NCI-H1105 (cell line): Measurements from ENCODE around the gene PTPRT.
A peak's percentile ranks its signal among the peaks of the same experiment; 100 is the strongest.

Experiments used
- DNase-seq: peaks from one replicate; lab custom pipeline; 2025; lab: John Stamatoyannopoulos, UW

Gene PTPRT

DNA sequence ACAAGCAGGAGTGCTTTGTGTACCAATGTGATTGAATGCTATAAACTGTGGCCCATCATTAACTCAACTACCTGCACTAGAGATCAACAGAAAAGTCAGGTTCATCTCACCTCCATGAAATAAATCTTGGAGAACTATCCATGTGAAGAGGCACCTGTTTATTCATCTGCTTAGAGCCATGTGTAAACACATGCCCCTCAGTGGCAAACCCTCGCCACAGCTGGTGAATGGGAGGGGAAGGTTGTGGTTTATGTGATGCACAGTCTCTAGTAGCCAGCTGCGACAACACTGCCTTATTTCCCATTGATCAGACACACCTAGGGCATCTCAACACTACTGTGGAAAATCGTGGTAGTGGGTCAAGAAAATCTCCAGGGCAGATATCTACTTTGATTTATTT is 640.2 kb downstream of the PTPRT start:
- DNase-seq, result peak; percentile 56

DNA sequence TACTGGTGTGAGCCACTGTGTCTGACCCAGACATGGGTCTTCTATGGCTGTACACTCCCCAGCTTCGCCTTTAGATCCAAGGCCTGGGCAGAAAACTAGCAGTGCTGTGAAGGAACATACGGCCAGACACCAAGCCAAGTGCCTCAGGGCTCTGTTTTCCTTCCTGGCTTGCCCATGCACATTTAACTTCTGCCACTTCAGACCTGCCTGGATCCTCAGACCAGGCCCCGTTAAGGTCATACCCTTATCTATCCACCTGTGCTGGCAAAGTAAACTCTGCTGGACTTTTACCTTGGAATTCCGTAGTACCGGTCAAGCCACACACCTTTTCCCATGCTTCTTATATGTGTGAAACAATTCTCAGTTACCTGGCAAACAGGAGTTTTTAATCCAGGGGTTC is 644.8 kb downstream of the PTPRT start:
- no peak for DNase-seq

DNA sequence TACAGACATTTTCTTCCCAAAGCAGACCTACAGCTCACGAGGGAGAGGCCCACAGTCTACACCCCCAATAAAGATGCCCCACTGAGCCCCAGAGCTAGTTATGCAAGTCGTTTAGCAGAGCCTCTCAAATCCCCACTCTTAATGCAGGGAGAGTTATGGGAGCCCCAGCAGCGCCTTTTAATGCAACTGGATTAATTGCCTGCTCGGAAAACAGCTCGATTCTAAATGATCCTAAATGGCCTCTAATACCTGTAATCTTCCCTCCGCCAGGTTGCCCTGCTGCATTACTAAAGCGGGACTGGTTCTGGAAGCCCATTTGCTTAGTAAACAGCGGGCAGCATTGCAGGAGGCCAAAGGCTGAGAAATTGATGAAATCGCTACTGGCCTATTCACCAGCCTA is 656.9 kb downstream of the PTPRT start:
- no peak for DNase-seq

DNA sequence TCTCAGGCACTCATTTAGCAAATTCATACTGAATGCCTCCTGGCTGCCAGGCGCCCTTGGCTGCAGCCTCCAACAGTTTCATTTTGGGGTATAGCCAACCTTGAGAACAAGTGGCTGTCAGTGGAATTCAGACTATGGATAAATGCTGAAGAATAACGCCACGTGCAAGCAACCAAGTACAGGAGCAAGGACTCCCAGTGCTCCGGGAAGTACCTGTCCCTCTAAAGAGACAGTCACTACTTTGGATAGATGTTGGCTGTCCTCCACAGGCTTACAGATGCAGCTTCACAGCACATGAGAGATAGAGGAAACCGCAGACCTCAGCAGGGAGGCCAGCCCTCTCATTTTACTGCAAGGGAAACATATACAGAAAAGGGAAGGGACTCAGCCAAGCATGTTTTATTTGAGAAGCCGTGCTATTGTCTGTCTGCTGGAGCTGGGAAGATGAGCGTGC is 658.2 kb downstream of the PTPRT start:
- DNase-seq, result no peak

DNA sequence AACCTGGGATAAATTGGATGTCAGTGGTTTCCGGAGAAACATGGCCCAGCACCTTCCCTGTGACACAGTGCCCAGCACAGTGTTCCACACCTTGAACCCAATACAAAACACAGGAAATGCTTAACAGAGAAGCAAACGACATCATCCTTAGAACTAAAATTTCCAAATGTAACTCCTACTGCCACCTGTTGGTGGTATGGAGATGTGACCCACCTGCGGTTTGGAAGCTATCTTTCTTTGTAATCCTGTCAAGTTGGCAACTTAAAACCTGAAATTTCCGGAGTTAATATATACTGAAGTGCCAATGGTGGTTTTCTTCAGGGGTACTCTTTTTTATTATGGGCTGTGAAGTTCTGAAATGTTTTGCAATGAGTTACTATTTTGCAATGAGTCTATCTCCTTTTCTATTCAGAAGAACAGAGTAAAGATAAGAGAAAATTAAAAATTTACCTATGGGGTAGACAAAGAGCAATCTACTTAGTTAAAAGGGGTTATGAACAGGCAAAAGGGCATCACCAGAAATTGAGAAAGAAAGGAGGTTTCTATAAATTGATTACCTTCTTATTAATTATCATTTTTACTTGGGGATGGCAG is 658.8 kb downstream of the PTPRT start:
- peak; percentile 27 for DNase-seq

DNA sequence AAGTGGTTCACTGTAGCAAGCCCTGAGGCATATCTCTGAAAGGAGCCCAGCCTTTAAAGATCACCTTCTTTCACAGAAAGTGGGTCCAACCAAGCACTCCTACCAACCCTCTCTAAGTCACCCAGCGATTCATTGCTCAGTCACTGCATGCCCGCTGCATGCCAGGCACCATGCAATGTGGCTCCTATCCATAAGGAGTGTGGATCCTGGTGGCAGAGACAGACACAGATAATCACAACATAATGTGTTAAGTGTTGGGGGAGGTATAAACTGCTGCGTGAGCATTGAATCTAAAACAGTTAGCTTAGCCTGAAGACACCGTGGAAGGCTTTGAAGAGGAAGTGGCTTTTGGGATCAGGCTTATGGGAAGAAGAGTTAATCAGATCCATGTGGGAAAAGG is 659.5 kb downstream of the PTPRT start:
- no peak for DNase-seq

DNA sequence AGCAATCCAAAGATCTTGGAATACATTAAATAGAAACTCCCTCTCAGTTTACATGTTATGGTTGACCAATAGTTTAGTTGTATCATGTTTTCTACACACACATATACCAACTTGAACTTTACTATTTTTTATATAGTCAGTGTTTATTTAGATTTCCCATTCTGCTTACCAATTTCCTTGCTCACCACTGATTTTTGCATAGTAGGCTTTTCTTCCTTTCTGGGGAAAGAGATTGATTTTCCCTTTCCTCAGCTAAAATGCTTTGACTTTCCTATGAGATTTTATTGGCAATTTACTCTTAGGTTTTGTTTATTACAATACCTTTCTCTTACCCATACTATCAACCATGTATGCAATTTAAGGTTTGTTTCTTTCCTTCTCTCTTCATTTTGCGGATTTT is 665.6 kb downstream of the PTPRT start:
- DNase-seq, result no peak

- DNase-seq, result no peak
Measured at GRCh38 chr20:42516692-42517091, 673.0 kb downstream of the PTPRT start.

DNA sequence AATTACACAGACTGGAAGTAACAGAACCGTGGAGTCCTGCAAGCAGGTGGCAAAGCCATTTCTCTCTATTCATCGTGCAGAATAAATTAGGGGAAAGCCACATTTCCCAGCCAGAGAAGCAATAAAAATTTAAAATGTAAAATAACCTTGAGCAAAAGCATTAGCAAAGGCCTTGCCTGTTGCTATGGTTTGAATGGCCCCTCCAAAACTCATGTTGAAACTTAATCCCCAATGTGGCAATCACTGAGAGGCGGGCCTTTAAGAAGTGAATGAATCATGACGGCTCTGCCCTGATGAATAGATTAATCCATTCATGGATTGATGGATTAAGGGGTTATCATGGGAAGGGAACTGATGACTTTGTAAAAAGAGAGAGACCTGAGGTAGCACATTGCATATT is 679.0 kb downstream of the PTPRT start:
- DNase-seq, result no peak

DNA sequence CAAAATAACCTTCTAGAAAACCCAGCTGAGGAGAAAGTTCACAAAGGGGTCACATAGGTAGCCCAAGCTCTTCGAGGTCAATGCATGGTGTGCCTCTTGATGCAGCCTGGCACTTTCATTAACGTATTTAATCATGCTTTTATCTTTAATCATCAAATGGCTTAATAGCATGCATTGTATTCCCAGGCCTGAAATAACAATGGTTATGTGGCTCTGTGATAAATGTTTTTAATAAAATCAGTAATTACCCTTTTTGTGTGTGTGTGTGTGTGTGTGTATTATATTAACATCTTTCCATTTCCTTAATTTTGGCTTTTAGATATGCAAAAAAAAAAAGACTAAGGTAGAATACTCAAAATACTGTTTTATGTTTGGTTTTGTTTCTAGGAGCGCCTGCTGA is 681.8 kb downstream of the PTPRT start:
- no peak for DNase-seq

- no peak for DNase-seq
Measured at GRCh38 chr20:42506397-42506796, 683.3 kb downstream of the PTPRT start.

DNA sequence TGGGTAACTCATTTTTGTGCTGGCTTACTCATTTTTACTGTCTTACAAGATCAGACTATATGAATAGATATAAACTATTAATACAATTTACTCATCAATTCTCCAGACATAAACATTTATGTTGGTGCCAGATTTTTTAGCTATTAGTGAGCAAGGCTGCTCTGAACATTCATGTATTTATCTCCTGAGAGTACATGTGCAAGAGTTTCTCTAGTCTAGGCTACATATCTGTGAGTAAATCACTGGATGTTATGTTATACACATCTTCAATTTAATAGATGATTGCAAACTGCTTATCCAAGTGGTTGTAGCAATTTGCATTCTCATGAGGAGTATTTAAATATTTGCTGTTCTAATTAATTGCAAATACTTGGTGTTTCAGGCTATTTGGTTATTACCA is 687.1 kb downstream of the PTPRT start:
- DNase-seq, result no peak

- no peak for DNase-seq
Measured at GRCh38 chr20:42496595-42496994, 693.1 kb downstream of the PTPRT start.

GRCh38 chr20:42494290-42494689 is 695.4 kb downstream of the PTPRT start:
- no peak for DNase-seq

- DNase-seq, result no peak
Measured at GRCh38 chr20:42493001-42493400, 696.7 kb downstream of the PTPRT start.

- DNase-seq, result no peak
Measured at GRCh38 chr20:42492290-42492689, 697.4 kb downstream of the PTPRT start.

GRCh38 chr20:42485556-42485955 is 704.1 kb downstream of the PTPRT start:
- no peak for DNase-seq

DNA sequence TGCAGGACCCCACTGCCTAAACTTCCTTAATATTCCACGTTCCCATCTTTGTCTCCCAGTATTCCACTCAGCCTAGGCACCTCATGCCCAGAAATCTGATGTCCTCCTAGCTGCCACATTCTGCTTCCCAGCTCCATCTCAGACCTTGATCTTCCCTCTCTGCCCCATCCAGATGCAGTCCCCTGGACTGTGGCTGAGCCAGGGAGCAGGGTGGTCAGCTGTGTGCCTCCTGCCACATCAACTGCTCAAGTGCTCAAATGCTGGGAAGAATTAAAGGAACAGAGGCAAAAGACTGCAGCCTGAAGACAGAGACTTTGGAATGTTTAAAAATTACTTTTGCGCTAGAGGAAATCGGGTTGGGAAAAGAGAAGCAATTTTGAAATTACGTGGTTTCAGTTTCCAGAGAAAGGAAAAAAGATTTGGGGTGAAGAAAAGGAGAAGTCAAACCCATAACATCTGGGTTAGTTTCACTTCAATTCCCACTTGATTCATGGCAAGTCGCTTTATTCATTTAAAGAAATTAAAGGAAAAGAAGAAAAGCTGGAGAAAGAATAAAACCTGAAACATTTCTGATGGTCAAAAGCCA is 704.8 kb downstream of the PTPRT start:
- no peak for DNase-seq

DNA sequence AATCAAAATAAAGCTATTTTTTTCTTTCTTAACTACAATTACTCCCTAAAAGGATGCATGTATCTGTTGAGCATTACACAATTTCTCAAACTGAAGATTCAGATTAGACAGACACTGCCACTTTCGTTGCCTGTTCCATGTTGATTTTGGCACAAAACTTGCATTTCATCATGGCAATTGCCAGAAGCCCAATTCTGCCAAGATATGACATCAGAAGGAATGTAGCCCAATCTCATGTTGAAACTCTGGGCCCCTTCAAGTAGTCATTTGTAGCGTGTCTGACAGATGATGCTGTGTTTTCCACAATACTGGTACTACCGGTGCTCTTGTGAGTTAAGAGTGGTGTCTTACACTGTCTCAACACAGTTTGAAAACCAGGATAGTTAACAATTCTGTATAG is 705.4 kb downstream of the PTPRT start:
- no peak for DNase-seq

DNA sequence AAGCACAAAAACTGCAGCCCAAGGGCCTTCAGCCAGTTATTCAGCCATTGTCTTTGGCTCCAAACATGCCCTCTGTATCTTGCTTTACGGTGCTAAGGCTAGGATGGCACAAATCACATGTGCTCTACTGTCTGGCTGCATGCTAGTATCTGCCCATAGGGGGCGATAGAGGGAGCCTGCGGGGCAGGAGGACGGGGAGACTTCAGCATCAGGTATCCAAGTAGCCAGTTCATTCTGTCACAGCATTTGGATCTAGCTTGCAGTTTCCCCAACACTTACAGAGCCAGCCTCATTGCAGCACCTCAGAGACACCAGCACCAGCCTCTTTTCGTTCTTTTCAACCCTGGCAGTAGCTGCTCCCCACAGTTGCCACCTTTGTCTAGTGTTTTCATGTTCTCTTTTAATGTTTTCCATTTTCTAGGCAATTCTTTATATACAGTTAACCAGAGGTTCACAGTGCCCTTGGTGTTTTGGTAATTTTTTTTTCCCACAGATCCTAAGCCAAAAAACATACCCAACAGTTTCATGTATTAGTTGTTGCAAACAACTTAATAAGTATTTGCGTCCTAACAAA is 705.9 kb downstream of the PTPRT start:
- peak; percentile 25 for DNase-seq

GRCh38 chr20:42482808-42483207 is 706.9 kb downstream of the PTPRT start:
- no peak for DNase-seq

GRCh38 chr20:42475773-42476172 is 713.9 kb downstream of the PTPRT start:
- no peak for DNase-seq

- DNase-seq, result peak; percentile 78
Measured at GRCh38 chr20:42474646-42475045, 715.1 kb downstream of the PTPRT start.

DNA sequence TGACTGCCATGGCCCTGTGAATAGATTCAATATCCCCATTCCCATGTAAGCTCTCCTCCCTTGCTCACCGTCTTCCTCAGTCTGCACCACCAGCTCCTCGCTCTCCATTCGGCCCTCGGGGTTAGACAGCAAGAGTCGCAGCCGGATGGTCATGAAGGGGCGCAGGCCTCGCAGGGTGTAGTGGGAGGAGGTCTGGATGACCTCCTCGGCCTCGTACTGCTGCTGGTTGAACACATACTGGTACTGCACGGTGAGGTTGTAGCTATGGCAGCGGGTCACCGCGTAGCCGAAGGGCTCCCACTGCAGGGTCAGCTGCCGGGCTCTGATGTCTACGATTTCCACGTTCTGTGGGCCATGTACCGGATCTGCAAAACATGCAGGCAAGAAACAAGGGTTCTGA is 717.5 kb downstream of the PTPRT start:
- no peak for DNase-seq
